ENCODE measurements around the gene MIF. TPM values are rescaled to one million over a fixed set of nuclear protein-coding genes. Genes with fewer than 3 reads are reported as not detected.

The MIF gene
- total RNA-seq: 100 to 1,000 TPM; 152 to 157 TPM

DNA sequence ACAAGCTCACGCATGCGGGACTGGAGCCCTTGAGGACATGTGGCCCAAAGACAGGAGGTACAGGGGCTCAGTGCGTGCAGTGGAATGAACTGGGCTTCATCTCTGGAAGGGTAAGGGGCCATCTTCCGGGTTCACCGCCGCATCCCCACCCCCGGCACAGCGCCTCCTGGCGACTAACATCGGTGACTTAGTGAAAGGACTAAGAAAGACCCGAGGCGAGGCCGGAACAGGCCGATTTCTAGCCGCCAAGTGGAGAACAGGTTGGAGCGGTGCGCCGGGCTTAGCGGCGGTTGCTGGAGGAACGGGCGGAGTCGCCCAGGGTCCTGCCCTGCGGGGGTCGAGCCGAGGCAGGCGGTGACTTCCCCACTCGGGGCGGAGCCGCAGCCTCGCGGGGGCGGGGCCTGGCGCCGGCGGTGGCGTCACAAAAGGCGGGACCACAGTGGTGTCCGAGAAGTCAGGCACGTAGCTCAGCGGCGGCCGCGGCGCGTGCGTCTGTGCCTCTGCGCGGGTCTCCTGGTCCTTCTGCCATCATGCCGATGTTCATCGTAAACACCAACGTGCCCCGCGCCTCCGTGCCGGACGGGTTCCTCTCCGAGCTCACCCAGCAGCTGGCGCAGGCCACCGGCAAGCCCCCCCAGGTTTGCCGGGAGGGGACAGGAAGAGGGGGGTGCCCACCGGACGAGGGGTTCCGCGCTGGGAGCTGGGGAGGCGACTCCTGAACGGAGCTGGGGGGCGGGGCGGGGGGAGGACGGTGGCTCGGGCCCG lies at the start of gene MIF:
TSS of gene MIF (plus strand) at position 439 of the 765 bp plus-strand sequence. CDS start at position 531, 92 bp downstream.
- Histone ChIP-seq H3K36me3 (peaks cover 3% of the 10 kb centered on the region), H3K27me3 (replicated peaks; ENCODE audit: insufficient read depth) (no peaks in the 10 kb centered on the region), H3K4me3 (peak within 1 kb of the TSS; percentile 94), H3K27ac (peak within 1 kb of the TSS; percentile 93 to 96), H3K9me3 (no peaks in the 10 kb centered on the region), H3K4me1 (ENCODE audit: control insufficient read depth in 1 of 2, low read depth in 2 of 2) (peaks cover 6 to 27% of the 10 kb centered on the region in 2 donors)
- TF ChIP-seq, protein P1, sequence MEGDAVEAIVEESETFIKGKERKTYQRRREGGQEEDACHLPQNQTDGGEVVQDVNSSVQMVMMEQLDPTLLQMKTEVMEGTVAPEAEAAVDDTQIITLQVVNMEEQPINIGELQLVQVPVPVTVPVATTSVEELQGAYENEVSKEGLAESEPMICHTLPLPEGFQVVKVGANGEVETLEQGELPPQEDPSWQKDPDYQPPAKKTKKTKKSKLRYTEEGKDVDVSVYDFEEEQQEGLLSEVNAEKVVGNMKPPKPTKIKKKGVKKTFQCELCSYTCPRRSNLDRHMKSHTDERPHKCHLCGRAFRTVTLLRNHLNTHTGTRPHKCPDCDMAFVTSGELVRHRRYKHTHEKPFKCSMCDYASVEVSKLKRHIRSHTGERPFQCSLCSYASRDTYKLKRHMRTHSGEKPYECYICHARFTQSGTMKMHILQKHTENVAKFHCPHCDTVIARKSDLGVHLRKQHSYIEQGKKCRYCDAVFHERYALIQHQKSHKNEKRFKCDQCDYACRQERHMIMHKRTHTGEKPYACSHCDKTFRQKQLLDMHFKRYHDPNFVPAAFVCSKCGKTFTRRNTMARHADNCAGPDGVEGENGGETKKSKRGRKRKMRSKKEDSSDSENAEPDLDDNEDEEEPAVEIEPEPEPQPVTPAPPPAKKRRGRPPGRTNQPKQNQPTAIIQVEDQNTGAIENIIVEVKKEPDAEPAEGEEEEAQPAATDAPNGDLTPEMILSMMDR (IDR thresholded peaks at IDR 0.05): peak; percentile 67
- DNase-seq (ENCODE audit: low spot score) (peak; percentile 66), ATAC-seq (ENCODE audit: insufficient number of reproducible peaks, low FRiP score, low read depth) (peak; percentile 83)

DNA sequence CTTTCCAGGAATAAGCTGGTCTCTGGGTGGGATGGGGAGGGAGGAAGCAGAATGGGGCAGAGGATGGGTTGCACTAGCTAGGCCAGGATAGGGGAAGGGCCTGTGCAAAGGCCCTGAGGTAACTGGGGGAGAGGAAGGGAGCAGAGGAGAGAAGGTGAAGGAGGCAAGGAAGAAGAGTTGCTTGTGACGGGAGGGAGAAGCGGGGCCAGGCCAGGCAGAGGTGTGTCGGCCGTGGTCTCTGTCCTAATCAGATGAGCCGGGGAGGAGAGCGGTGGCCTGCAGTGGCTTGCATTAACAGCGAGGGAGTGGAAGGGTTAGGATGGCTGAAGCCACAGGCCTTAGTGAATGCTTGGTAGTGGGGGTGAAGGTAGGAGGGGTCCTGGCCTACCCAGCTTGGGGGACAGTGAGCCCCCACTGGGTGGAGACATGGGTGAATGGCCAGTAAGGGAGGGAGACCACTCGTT lies 49.4 kb upstream of the MIF start:
- Histone ChIP-seq H3K27me3 (replicated peaks; ENCODE audit: insufficient read depth) (no peaks in the 10 kb centered on the region), H3K9me3 (no peaks in the 10 kb centered on the region), H3K27ac (no peak overlapping the region), H3K4me3 (no peak overlapping the region), H3K36me3 (no peaks in the 10 kb centered on the region), H3K4me1 (ENCODE audit: control insufficient read depth in 1 of 2, low read depth in 2 of 2) (peaks cover 12 to 34% of the 10 kb centered on the region in 2 donors)
- DNase-seq (ENCODE audit: low spot score): no peak
- TF ChIP-seq, protein P1 (IDR thresholded peaks at IDR 0.05): no peak
- no peak for ATAC-seq (ENCODE audit: insufficient number of reproducible peaks, low FRiP score, low read depth)

DNA sequence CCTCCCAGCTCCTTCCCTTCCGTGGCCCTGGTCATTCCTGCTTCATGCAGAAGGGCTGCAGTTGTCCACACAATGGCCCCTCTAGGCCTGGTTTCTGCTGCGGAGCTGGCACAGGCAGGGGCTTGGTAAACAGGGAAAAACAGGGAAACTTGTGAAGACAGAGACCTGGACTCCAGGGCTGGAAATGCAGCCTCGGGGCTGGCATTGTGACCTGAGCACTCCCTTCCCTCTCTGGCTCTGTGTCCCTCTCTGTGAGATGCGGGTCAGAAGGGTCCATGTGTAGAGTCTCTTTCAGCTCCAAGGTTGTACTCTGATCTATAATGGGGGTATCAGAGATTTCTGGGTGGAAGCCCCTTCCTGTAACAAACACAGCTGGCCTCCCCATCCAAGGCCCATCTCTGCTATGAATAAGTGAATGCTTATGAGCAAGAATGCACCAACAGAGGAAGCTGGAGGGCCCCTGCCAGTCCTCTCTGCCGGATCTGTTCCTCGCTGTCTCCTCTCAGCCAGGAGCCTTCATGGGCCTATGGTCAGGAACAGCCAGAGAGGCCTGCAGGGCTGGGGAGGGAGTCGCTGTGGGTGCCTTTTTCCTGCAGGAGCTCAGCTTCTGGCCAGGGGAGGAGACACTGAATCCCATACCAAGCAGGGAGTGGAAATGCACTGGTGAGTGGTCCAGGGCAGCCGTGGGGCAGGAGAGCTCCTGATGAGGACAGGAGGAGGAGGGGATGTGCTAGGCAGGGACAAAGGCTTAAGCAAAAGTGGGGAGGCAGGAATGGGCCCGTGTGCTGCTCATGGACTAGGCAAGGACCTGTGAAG lies 48.7 kb upstream of the MIF start:
- Histone ChIP-seq H3K27me3 (replicated peaks; ENCODE audit: insufficient read depth) (no peaks in the 10 kb centered on the region), H3K4me1 (ENCODE audit: control insufficient read depth in 1 of 2, low read depth in 2 of 2) (peaks cover 11 to 34% of the 10 kb centered on the region in 2 donors), H3K36me3 (no peaks in the 10 kb centered on the region), H3K27ac (no peak overlapping the region), H3K9me3 (no peaks in the 10 kb centered on the region), H3K4me3 (no peak overlapping the region)
- DNase-seq (ENCODE audit: low spot score): no peak
- no peak for ATAC-seq (ENCODE audit: insufficient number of reproducible peaks, low FRiP score, low read depth)
- TF ChIP-seq, protein P1 (IDR thresholded peaks at IDR 0.05): no peak

DNA sequence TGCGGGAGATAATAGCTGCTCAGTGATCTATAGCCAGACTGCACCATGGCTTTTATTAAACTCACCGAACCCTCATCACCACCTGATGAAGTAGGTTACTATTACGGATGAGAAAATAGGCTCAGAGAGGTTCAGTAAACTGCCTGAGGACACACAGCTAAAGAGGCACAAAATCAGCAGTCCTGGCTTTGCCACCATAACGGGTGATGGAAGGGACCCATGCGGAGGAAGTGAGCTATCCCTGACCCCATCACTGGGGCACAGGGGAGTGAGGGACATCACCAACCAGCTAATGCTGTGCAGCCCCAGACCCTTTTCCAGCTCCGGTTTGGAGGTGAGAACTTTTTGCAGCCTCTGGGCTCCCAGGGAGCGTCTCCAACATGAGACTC lies 48.1 kb upstream of the MIF start:
- TF ChIP-seq, protein P1 (IDR thresholded peaks at IDR 0.05): no peak
- Histone ChIP-seq H3K27me3 (replicated peaks; ENCODE audit: insufficient read depth) (no peaks in the 10 kb centered on the region), H3K4me1 (ENCODE audit: control insufficient read depth in 1 of 2, low read depth in 2 of 2) (peaks cover 11 to 34% of the 10 kb centered on the region in 2 donors), H3K27ac (no peak overlapping the region), H3K36me3 (no peaks in the 10 kb centered on the region), H3K4me3 (no peak overlapping the region), H3K9me3 (no peaks in the 10 kb centered on the region)
- ATAC-seq (ENCODE audit: insufficient number of reproducible peaks, low FRiP score, low read depth) (no peak), DNase-seq (ENCODE audit: low spot score) (no peak)

DNA sequence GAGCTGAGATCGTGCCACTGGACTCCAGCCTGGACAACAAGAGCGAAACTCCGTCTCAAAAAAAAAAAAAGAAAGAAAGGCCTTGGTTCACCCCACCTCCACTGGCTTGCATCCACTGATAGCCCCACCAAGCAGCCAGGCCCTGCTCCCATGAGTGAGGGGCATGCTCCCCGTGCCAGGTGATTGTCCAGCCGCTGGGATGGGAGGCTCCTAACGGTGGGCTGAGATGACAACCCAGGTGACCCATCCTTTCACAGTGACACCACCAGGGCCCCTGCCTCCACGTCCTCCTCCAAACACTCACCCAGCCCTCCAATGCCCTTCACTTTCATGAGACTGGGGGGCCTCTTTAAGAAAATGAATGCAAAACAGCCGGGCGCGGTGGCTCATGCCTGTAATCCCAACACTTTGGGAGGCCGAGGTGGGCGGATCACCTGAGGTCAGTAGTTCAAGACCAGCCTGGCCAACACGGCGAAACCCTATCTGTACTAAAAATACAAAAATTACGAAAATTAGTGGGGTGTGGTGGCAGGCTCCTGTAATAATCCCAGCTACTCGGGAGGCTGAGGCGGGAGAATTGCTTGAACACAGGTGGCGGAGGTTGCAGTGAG lies 46.8 kb upstream of the MIF start:
- ATAC-seq (ENCODE audit: insufficient number of reproducible peaks, low FRiP score, low read depth): no peak
- H3K27ac ChIP-seq: no peak overlapping the region
- no peak for DNase-seq (ENCODE audit: low spot score)
- H3K36me3 ChIP-seq: no peaks in the 10 kb centered on the region
- no peak overlapping the region for H3K4me3 ChIP-seq
- TF ChIP-seq, protein P1 (IDR thresholded peaks at IDR 0.05): no peak
- no peaks in the 10 kb centered on the region for H3K9me3 ChIP-seq
- H3K27me3 ChIP-seq (replicated peaks; ENCODE audit: insufficient read depth): no peaks in the 10 kb centered on the region
- peaks cover 11 to 34% of the 10 kb centered on the region in 2 donors for H3K4me1 ChIP-seq (ENCODE audit: control insufficient read depth in 1 of 2, low read depth in 2 of 2)
